H1 (cell line): ENCODE data around the gene CRIP1. TPM values are rescaled to one million over a fixed set of nuclear protein-coding genes. Genes with fewer than 3 reads are reported as not detected.
A peak's percentile ranks its signal among the peaks of the same experiment; 100 is the strongest.

ENCODE experiments used
- CTCF ChIA-PET: fragments of 300-600 bp; sonication (Branson Sonifier 250); formaldehyde crosslinking; loops from one replicate; lab custom pipeline; 2021; ENCODE audit not compliant: partially characterized antibody; lab: Charles Lee
- POLR2A ChIA-PET: fragments of 300-600 bp; sonication (Branson Sonifier 250); formaldehyde crosslinking; loops from one replicate; lab custom pipeline; 2021; ENCODE audit warnings: inconsistent platforms; ENCODE audit not compliant: partially characterized antibody; lab: Charles Lee
- DNase-seq, 2 experiments: peaks; one replicate each; pipeline versions ENCODE4 v3.0.0 to v3.0.0-alpha.2; 2010 to 2022; ENCODE audit warnings: low spot score in 2 of 2, low read depth in 1 of 2, mixed read lengths in 1 of 2
- FAIRE-seq: peaks from 2 replicates; lab custom pipeline; 2011; peaks lifted over from hg19 to GRCh38; lab: Jason Lieb, UNC
- H2AFZ ChIP-seq: 2 replicates; pipeline ENCODE4 v1.8.1; 2012; ENCODE audit warnings: low read length, inconsistent platforms
- H2AK5ac ChIP-seq: 2 replicates; pipeline ENCODE4 v1.6.1; 2013; ENCODE audit warnings: low read depth, low read length
- H2BK120ac ChIP-seq: replicated peaks from 2 replicates; pipeline ENCODE3; 2013; ENCODE audit warnings: low read depth, low read length, inconsistent platforms
- H2BK12ac ChIP-seq: 2 replicates; pipeline ENCODE4 v1.6.1; 2013; ENCODE audit warnings: low read depth, low read length
- H2BK15ac ChIP-seq: 2 replicates; pipeline ENCODE4 v1.6.1; 2013; ENCODE audit warnings: low read length
- H2BK20ac ChIP-seq: 2 replicates; pipeline ENCODE4 v1.6.1; 2013; ENCODE audit warnings: low read length
- H2BK5ac ChIP-seq: 2 replicates; pipeline ENCODE4 v1.6.1; 2013; ENCODE audit warnings: low read depth, low read length
- H3K14ac ChIP-seq: 2 replicates; pipeline ENCODE4 v1.6.1; 2013; ENCODE audit warnings: inconsistent platforms; ENCODE audit not compliant: insufficient read length
- H3K18ac ChIP-seq: 2 replicates; pipeline ENCODE4 v1.6.1; 2013; ENCODE audit warnings: low read length; ENCODE audit errors: extremely low read depth
- H3K23ac ChIP-seq: 2 replicates; pipeline ENCODE4 v1.6.1; 2013; ENCODE audit warnings: inconsistent platforms; ENCODE audit not compliant: insufficient read length
- H3K23me2 ChIP-seq: 2 replicates; pipeline ENCODE4 v1.6.1; 2013; ENCODE audit warnings: low read depth, low read length
- H3K27ac ChIP-seq: 2 replicates; pipeline ENCODE4 v1.6.1; 2011; ENCODE audit warnings: low read depth, low read length, inconsistent platforms
- H3K27me3 ChIP-seq, 4 experiments: replicated peaks in 1 of 4; 1 replicate in 1 of 4; 2 replicates in 3 of 4; pipeline versions ENCODE4 v1.6.1 to v1.8.1; 2011 to 2013; ENCODE audit warnings: low read length in 3 of 4, mild to moderate bottlenecking in 3 of 4, inconsistent platforms in 2 of 4, mixed read lengths in 2 of 4, moderate library complexity in 1 of 4; ENCODE audit not compliant: control insufficient read depth in 3 of 4, insufficient read depth in 3 of 4; ENCODE audit errors: extremely low read depth in 1 of 4
- H3K36me3 ChIP-seq, 4 experiments: 2 replicates each; pipeline versions ENCODE4 v1.6.1 to v1.8.1; 2011 to 2013; ENCODE audit warnings: mild to moderate bottlenecking in 4 of 4, low read length in 3 of 4, moderate library complexity in 2 of 4, control low read depth in 1 of 4, inconsistent platforms in 1 of 4; ENCODE audit not compliant: insufficient read depth in 4 of 4, control insufficient read depth in 2 of 4
- H3K4ac ChIP-seq: replicated peaks from 2 replicates; pipeline ENCODE3; 2013; ENCODE audit warnings: low read length, low read depth, mixed read lengths, inconsistent platforms; ENCODE audit not compliant: insufficient read length
- H3K4me1 ChIP-seq, 4 experiments: replicated peaks in 1 of 4; 1 replicate in 1 of 4; 2 replicates in 3 of 4; pipeline versions ENCODE4 v1.6.1 to v1.8.1; 2011 to 2013; ENCODE audit warnings: low read length in 3 of 4, inconsistent platforms in 2 of 4, mixed read lengths in 1 of 4; ENCODE audit not compliant: insufficient read depth in 4 of 4, control insufficient read depth in 3 of 4
- H3K4me2 ChIP-seq, 2 experiments: 2 replicates each; pipeline versions ENCODE4 v1.6.1 to v1.8.1; 2011 to 2013; ENCODE audit warnings: low read depth in 2 of 2, low read length in 2 of 2, control low read depth in 1 of 2, inconsistent platforms in 1 of 2, mild to moderate bottlenecking in 1 of 2; ENCODE audit not compliant: insufficient read depth in 1 of 2
- H3K4me3 ChIP-seq, 4 experiments: fragments of 200-600, 300-600 bp in 1 of 4; sonication (generic), shearing (Covaris generic), sonication (Bioruptor Twin) in 1 of 4; 2 replicates each; pipeline versions ENCODE4 v1.5.1 to v1.8.1; 2011 to 2016; ENCODE audit warnings: low read length in 4 of 4, low read depth in 3 of 4, control low read depth in 2 of 4, inconsistent platforms in 2 of 4, mild to moderate bottlenecking in 2 of 4, mixed read lengths in 1 of 4, moderate library complexity in 1 of 4; ENCODE audit not compliant: insufficient read depth in 2 of 4; ENCODE audit errors: extremely low read depth in 1 of 4
- H3K56ac ChIP-seq: replicated peaks from 2 replicates; pipeline ENCODE3; 2013; ENCODE audit warnings: low read depth, mild to moderate bottlenecking, mixed read lengths, low read length, inconsistent platforms; ENCODE audit not compliant: insufficient read length
- H3K79me1 ChIP-seq: 2 replicates; pipeline ENCODE4 v1.6.1; 2013; ENCODE audit warnings: low read depth, low read length, control low read depth
- H3K79me2 ChIP-seq, 2 experiments: 2 replicates each; pipeline versions ENCODE4 v1.6.1 to v1.8.1; 2012 to 2013; ENCODE audit warnings: low read length in 2 of 2, mild to moderate bottlenecking in 2 of 2, inconsistent platforms in 1 of 2; ENCODE audit not compliant: insufficient read depth in 2 of 2, control insufficient read depth in 1 of 2
- H3K9ac ChIP-seq, 4 experiments: replicated peaks in 1 of 4; 1 replicate in 1 of 4; 2 replicates in 3 of 4; pipeline versions ENCODE4 v1.6.1 to v1.8.1; 2011 to 2013; ENCODE audit warnings: low read depth in 3 of 4, low read length in 3 of 4, control low read depth in 2 of 4, mild to moderate bottlenecking in 2 of 4, moderate library complexity in 2 of 4, inconsistent platforms in 1 of 4; ENCODE audit errors: extremely low read depth in 1 of 4
- H3K9me3 ChIP-seq, 2 experiments: 2 replicates each; pipeline versions ENCODE4 v1.6.1 to v1.8.1; 2012 to 2013; ENCODE audit warnings: mild to moderate bottlenecking in 2 of 2, moderate library complexity in 2 of 2, control low read depth in 1 of 2, inconsistent platforms in 1 of 2, low read depth in 1 of 2, low read length in 1 of 2, mixed read lengths in 1 of 2; ENCODE audit not compliant: insufficient read depth in 2 of 2
- H4K20me1 ChIP-seq, 2 experiments: replicated peaks in 1 of 2; 2 replicates each; pipeline versions ENCODE3 to v1.8.1; 2011 to 2013; ENCODE audit warnings: inconsistent platforms in 2 of 2, low read length in 2 of 2, mild to moderate bottlenecking in 1 of 2; ENCODE audit not compliant: insufficient read depth in 2 of 2, control insufficient read depth in 1 of 2
- H4K5ac ChIP-seq: 2 replicates; pipeline ENCODE4 v1.6.1; 2013; ENCODE audit warnings: low read length, low read depth, mixed read lengths, inconsistent platforms; ENCODE audit not compliant: insufficient read length
- H4K8ac ChIP-seq: 2 replicates; pipeline ENCODE4 v1.8.0; 2013; ENCODE audit warnings: mild to moderate bottlenecking, moderate library complexity, low read length, inconsistent platforms; ENCODE audit not compliant: insufficient read depth; ENCODE audit errors: extremely low read depth
- H4K91ac ChIP-seq: replicated peaks from 2 replicates; pipeline ENCODE3; 2013; ENCODE audit warnings: low read length, mixed read lengths, inconsistent platforms; ENCODE audit not compliant: insufficient read length
- CHD2 ChIP-seq: IDR thresholded peaks from 2 replicates; pipeline ENCODE4 v1.6.1; 2012; ENCODE audit warnings: low read length, improper control_type of control experiment
- HDAC2 ChIP-seq, 2 experiments: fragments of 300-600 bp in 1 of 2; sonication (generic) in 1 of 2; IDR thresholded peaks; 2 replicates each; pipeline ENCODE4 v1.6.1; 2011 to 2012; ENCODE audit warnings: low read depth in 2 of 2, low read length in 2 of 2, mild to moderate bottlenecking in 2 of 2, moderate library complexity in 2 of 2, borderline replicate concordance in 1 of 2, inconsistent platforms in 1 of 2
- JUN ChIP-seq: IDR thresholded peaks from 2 replicates; pipeline ENCODE4 v1.6.1; 2011; ENCODE audit warnings: low read depth, mild to moderate bottlenecking, improper control_type of control experiment, low read length
- KDM5A ChIP-seq: fragments of 200-600 bp; IDR thresholded peaks from 2 replicates; pipeline ENCODE4 v1.7.1; 2012; ENCODE audit warnings: mild to moderate bottlenecking, low read length, inconsistent platforms, mixed read lengths
- POLR2A ChIP-seq, 2 experiments: IDR thresholded peaks; 1 replicate in 1 of 2; 2 replicates in 1 of 2; pipeline ENCODE4 v1.6.1; 2011; ENCODE audit warnings: low read depth in 2 of 2, low read length in 2 of 2, mild to moderate bottlenecking in 2 of 2; ENCODE audit errors: control extremely low read depth in 1 of 2
- RNF2 ChIP-seq: fragments of 200-900, 300-1000 bp; sonication (generic); IDR thresholded peaks from 2 replicates; pipeline ENCODE4 v1.7.1; 2016; ENCODE audit warnings: borderline replicate concordance, low read depth, mild to moderate bottlenecking, antibody characterized with exemption, low read length; ENCODE audit not compliant: poor library complexity, severe bottlenecking; ENCODE audit errors: missing control alignments
- SUZ12 ChIP-seq: fragments of 200-600 bp; sonication (generic); IDR thresholded peaks from 2 replicates; pipeline ENCODE4 v1.6.1; 2012; ENCODE audit warnings: mild to moderate bottlenecking, inconsistent platforms, low read length, moderate library complexity, mixed read lengths
- TCF12 ChIP-seq: IDR thresholded peaks from 2 replicates; pipeline ENCODE4 v1.6.1; 2011; ENCODE audit warnings: low read depth, mild to moderate bottlenecking, low read length
- WGBS, 2 experiments: shearing (Covaris generic) in 1 of 2; methylation state at CpG; one replicate each; pipeline versions ENCODE4 v1.1.6 to v1.1.7; 2013 to 2015; ENCODE audit warnings: low lambda C conversion rate in 2 of 2, mixed read lengths in 2 of 2, inconsistent platforms in 1 of 2, low coverage in 1 of 2, missing lambda C conversion rate in 1 of 2; ENCODE audit not compliant: insufficient replicate concordance in 2 of 2, insufficient coverage in 1 of 2, insufficient read length in 1 of 2; ENCODE audit errors: extremely low coverage in 1 of 2, missing lambda C conversion rate in 1 of 2; 5-methylcytosine and 5-hydroxymethylcytosine counted together
- polyA plus RNA-seq, 7 experiments: library from polyadenylated mRNA; depleted of rRNA in 3 of 7; stranded (reverse) in 5 of 7; unstranded in 2 of 7; fragments of >200 nt in 5 of 7; fragments of 200-250 nt in 2 of 7; gene quantifications; 1 replicate in 5 of 7; 2 replicates in 1 of 7; 4 replicates in 1 of 7; pipeline versions ENCODE4 v1.2.1 to v1.2.3, GENCODE V29; 2011 to 2013; ENCODE audit warnings: missing spikeins in 2 of 7, mixed read lengths in 2 of 7
- total RNA-seq: library from RNA; stranded (reverse); fragmentation: NEBNext Ultra II Directional; extraction: Animal tissue kit (Norgen Biotek cat#: 25700); gene quantifications from 2 replicates; pipeline ENCODE4 v1.2.1, GENCODE V29; 2021
- TF ChIP-seq, protein P1 (sequence below): IDR thresholded peaks from 2 replicates; pipeline ENCODE4 v1.6.1; 2012; ENCODE audit warnings: inconsistent platforms
- TF ChIP-seq, protein P2 (sequence below): IDR thresholded peaks from 2 replicates; pipeline ENCODE4 v1.6.1; 2012; ENCODE audit warnings: inconsistent platforms

CRIP1 gene
- total and polyA plus RNA-seq, 2 of the 8 experiments (the other 6 are each of a cell fraction or from before 2014, with no cell fraction given), result 1.2 to 2.2 TPM

DNA sequence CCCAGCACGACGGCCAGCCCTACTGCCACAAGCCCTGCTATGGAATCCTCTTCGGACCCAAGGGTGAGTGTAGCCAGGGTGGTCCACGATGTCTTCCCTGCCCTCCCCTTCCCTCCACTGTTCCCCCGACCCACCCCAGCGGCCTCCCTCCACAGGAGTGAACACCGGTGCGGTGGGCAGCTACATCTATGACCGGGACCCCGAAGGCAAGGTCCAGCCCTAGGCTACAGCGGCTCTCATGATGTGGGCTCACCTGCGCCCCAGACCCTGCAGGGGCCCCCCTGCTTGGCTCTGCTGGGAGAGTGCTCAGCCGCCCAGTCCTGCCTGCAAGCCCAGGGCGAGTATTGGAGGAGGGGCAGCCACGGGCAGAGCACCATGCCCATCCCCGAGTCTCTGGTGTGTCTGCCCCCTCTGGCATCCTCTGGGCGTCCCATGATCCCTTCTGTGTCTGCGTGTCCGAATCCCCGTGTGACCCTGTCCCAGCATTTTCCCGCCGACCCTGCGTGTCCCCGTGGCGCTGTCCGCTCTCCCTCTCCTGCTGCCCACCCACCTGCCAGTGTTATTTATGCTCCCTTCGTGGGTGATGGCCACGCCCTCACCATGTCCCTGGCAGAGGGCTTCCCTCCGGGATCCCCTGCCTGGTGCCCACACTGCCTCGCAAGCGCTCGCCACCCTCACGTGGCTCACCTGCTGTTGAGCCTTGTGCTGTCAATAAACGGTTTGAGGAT lies 7.1 kb upstream of the CRIP1 start:
- Histone ChIP-seq H2BK5ac (no peak overlapping the region; the same call in 1 of the 2 replicates), H3K9ac (no peak overlapping the region), H3K27me3 (peaks cover 54 to 99% (median 82%) of the 10 kb centered on the region in 4 experiments), H2BK120ac (no peak overlapping the region), H4K91ac (no peak overlapping the region), H3K4me3 (peak overlapping the region in 2 of 4 experiments; percentile 6 to 53; a peak in 5 of 8 replicates), H3K23ac (no peak overlapping the region), H2BK15ac (0 out of 2 replicates have a peak overlapping the region, but pooled peaks have one; percentile 61), H3K79me2 (no peaks in the 10 kb centered on the region), H3K18ac (no peak overlapping the region; the same call in 1 of the 2 replicates), H2AFZ (no peak overlapping the region), H3K79me1 (no peaks in the 10 kb centered on the region), H3K4me2 (peak overlapping the region; percentile 58 to 72), H3K4me1 (peaks cover 0 to 48% (median 31%) of the 10 kb centered on the region in 4 experiments; a peak in 6 of 7 replicates), H3K23me2 (peaks cover 9% of the 10 kb centered on the region; the same call in 1 of the 2 replicates), H4K8ac (no peak overlapping the region), H3K9me3 (no peaks in the 10 kb centered on the region), H4K20me1 (peaks cover 4 to 11% of the 10 kb centered on the region in 2 experiments), H3K14ac (no peak overlapping the region), H3K56ac (no peak overlapping the region), H3K4ac (no peak overlapping the region), H2AK5ac (peak overlapping the region; percentile 48; the same call in 1 of the 2 replicates), H3K36me3 (peaks cover 0 to 3% (median 0%) of the 10 kb centered on the region in 4 experiments; a peak in 1 of 8 replicates), H2BK20ac (0 out of 2 replicates have a peak overlapping the region, but pooled peaks have one; percentile 32), H3K27ac (no peak overlapping the region), H4K5ac (no peak overlapping the region), H2BK12ac (peak overlapping the region; percentile 99)
- ChIA-PET POLR2A (no interaction called here), CTCF (interaction anchor here (0.5 to 2.6 kb wide), 4 partner anchors 10 to 56 kb away, joined by 3 to 33 read pairs (median 5); no protein-coding TSS in a partner anchor)
- FAIRE-seq (no peak), DNase-seq (no peak)
- 25% methylated on average over 27 of the region's 34 CpGs; no CpG with 5 or more reads in 1 of the 2 experiments for WGBS, 2 experiments
- no peak for TF ChIP-seq CHD2
- TF ChIP-seq HDAC2 (IDR thresholded peaks at IDR 0.05; ENCODE audit: borderline replicate concordance in 1 of 2, low read depth in 2 of 2, low read length in 2 of 2), result no peak
- TF ChIP-seq, protein P1, sequence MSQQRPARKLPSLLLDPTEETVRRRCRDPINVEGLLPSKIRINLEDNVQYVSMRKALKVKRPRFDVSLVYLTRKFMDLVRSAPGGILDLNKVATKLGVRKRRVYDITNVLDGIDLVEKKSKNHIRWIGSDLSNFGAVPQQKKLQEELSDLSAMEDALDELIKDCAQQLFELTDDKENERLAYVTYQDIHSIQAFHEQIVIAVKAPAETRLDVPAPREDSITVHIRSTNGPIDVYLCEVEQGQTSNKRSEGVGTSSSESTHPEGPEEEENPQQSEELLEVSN, result 0 out of 2 replicates have a peak, but pooled peaks have one; percentile 33
- no peak for TF ChIP-seq JUN
- TF ChIP-seq RNF2, result peak; percentile 36
- TF ChIP-seq POLR2A (IDR thresholded peaks at IDR 0.05; ENCODE audit: control extremely low read depth in 1 of 2, low read depth in 2 of 2, low read length in 2 of 2), result no peak
- TF ChIP-seq KDM5A, result no peak
- TF ChIP-seq SUZ12, result peak; percentile 78; the same call in 1 of the 2 replicates
- TF ChIP-seq TCF12, result no peak
- TF ChIP-seq, protein P2, sequence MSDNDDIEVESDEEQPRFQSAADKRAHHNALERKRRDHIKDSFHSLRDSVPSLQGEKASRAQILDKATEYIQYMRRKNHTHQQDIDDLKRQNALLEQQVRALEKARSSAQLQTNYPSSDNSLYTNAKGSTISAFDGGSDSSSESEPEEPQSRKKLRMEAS, result peak; percentile 39; the same call in 1 of the 2 replicates
